Measurements from ENCODE around the gene PACRG. TPM values are rescaled to one million over a fixed set of nuclear protein-coding genes. Genes with fewer than 3 reads are reported as not detected.

PACRG gene
- polyA plus RNA-seq, 1 donor (not counting 4 experiments of a cell fraction or from before 2014, with no cell fraction given): 0.31 TPM

- no peaks in the 10 kb centered on the region for H3K79me2 ChIP-seq (ENCODE audit: control insufficient read depth, insufficient read depth, low read length)
- H3K9ac ChIP-seq (ENCODE audit: control insufficient read depth, extremely low read depth, insufficient read depth, low read length): no peak overlapping the region
- H3K9me1 ChIP-seq (ENCODE audit: control insufficient read depth, extremely low read depth, insufficient read depth, low read length): no peaks in the 10 kb centered on the region
- H3K4me3 ChIP-seq (ENCODE audit: control insufficient read depth in 2 of 3, extremely low read depth in 1 of 3, insufficient read depth in 2 of 3, low read depth in 1 of 3, low read length in 3 of 3): no peak overlapping the region
- dilution Hi-C loops (cut with MboI; ENCODE audit: extremely low pct_ligation_motif_present, low sequenced_read_pairs): no loop called here
- H3K9me3 ChIP-seq (ENCODE audit: control insufficient read depth, low read depth, low read length): no peaks in the 10 kb centered on the region
- no peak overlapping the region for H3K4me2 ChIP-seq (ENCODE audit: control insufficient read depth, extremely low read depth, insufficient read depth, low read depth, low read length)
- no peaks in the 10 kb centered on the region for H3K36me3 ChIP-seq (ENCODE audit: control insufficient read depth in 2 of 2, extremely low read depth in 1 of 2, insufficient read depth in 2 of 2, low read length in 2 of 2)
- H4K20me1 ChIP-seq (ENCODE audit: control insufficient read depth, extremely low read depth, insufficient read depth, low read length): no peaks in the 10 kb centered on the region
- no peaks in the 10 kb centered on the region for H3K27me3 ChIP-seq (ENCODE audit: control insufficient read depth, extremely low read depth, insufficient read depth, low read length)
- FAIRE-seq: no peak
- no peak overlapping the region for H2AFZ ChIP-seq (ENCODE audit: control insufficient read depth, low read length)
- no peaks in the 10 kb centered on the region for H3K4me1 ChIP-seq (ENCODE audit: control insufficient read depth, extremely low read depth, insufficient read depth, low read length)
- H3K27ac ChIP-seq (ENCODE audit: control insufficient read depth, insufficient read depth, low read length): no peak overlapping the region
- no peak for DNase-seq (ENCODE audit: low read depth, low spot score)
- TF ChIP-seq EZH2 (IDR thresholded peaks at IDR 0.05; ENCODE audit: low read length) (no peak), CTCF (optimal IDR thresholded peaks at IDR 0.05 in 1 of 3, IDR thresholded peaks at IDR 0.05 in 1 of 3, conservative IDR thresholded peaks at IDR 0.05 in 1 of 3; ENCODE audit: extremely low read depth in 1 of 3, insufficient read depth in 2 of 3, low read length in 3 of 3) (no peak)
Observed at GRCh38 chr6:163054641-163055040, 326.9 kb downstream of the PACRG start.

GRCh38 chr6:163057260-163057659, 329.5 kb downstream of the PACRG start:
- Histone ChIP-seq H3K79me2 (ENCODE audit: control insufficient read depth, insufficient read depth, low read length) (no peaks in the 10 kb centered on the region), H3K4me3 (ENCODE audit: control insufficient read depth in 2 of 3, extremely low read depth in 1 of 3, insufficient read depth in 2 of 3, low read depth in 1 of 3, low read length in 3 of 3) (no peak overlapping the region), H4K20me1 (ENCODE audit: control insufficient read depth, extremely low read depth, insufficient read depth, low read length) (no peaks in the 10 kb centered on the region), H3K4me2 (ENCODE audit: control insufficient read depth, extremely low read depth, insufficient read depth, low read depth, low read length) (no peak overlapping the region), H3K36me3 (ENCODE audit: control insufficient read depth in 2 of 2, extremely low read depth in 1 of 2, insufficient read depth in 2 of 2, low read length in 2 of 2) (no peaks in the 10 kb centered on the region), H3K27ac (ENCODE audit: control insufficient read depth, insufficient read depth, low read length) (no peak overlapping the region), H3K4me1 (ENCODE audit: control insufficient read depth, extremely low read depth, insufficient read depth, low read length) (no peaks in the 10 kb centered on the region), H3K9ac (ENCODE audit: control insufficient read depth, extremely low read depth, insufficient read depth, low read length) (no peak overlapping the region), H3K27me3 (ENCODE audit: control insufficient read depth, extremely low read depth, insufficient read depth, low read length) (no peaks in the 10 kb centered on the region), H3K9me1 (ENCODE audit: control insufficient read depth, extremely low read depth, insufficient read depth, low read length) (no peaks in the 10 kb centered on the region), H2AFZ (ENCODE audit: control insufficient read depth, low read length) (no peak overlapping the region), H3K9me3 (ENCODE audit: control insufficient read depth, low read depth, low read length) (no peaks in the 10 kb centered on the region)
- TF ChIP-seq EZH2 (IDR thresholded peaks at IDR 0.05; ENCODE audit: low read length) (no peak), CTCF (optimal IDR thresholded peaks at IDR 0.05 in 1 of 3, IDR thresholded peaks at IDR 0.05 in 1 of 3, conservative IDR thresholded peaks at IDR 0.05 in 1 of 3; ENCODE audit: extremely low read depth in 1 of 3, insufficient read depth in 2 of 3, low read length in 3 of 3) (no peak)
- dilution Hi-C loops (cut with MboI; ENCODE audit: extremely low pct_ligation_motif_present, low sequenced_read_pairs): no loop called here
- FAIRE-seq (no peak), DNase-seq (ENCODE audit: low read depth, low spot score) (no peak)
